HG03045 (cell line): ENCODE results near the gene TTC23.

Source experiments
- ATAC-seq: cut with Tn5 transposase; IDR thresholded peaks from one replicate; pipeline ENCODE4 v1.9.1; 2021; ENCODE audit warnings: mild to moderate bottlenecking, moderate library complexity; ENCODE audit not compliant: unreplicated experiment

TTC23 gene

GRCh38 chr15:99165956-99166689, 83.3 kb downstream of the TTC23 start:
- no peak for ATAC-seq

GRCh38 chr15:99165020-99165790, 84.2 kb downstream of the TTC23 start:
- ATAC-seq: no peak

- no peak for ATAC-seq
These were observed 85.3 kb downstream of the TTC23 start for GRCh38 chr15:99164119-99164518.

- no peak for ATAC-seq
These were observed 85.9 kb downstream of the TTC23 start for GRCh38 chr15:99163271-99164062.

- ATAC-seq: no peak
These were observed 90.6 kb downstream of the TTC23 start for GRCh38 chr15:99158626-99159412.

GRCh38 chr15:99157456-99157855, 91.9 kb downstream of the TTC23 start:
- no peak for ATAC-seq

GRCh38 chr15:99155961-99156443, 93.4 kb downstream of the TTC23 start:
- ATAC-seq: no peak

- ATAC-seq: no peak
These were observed 95.1 kb downstream of the TTC23 start for GRCh38 chr15:99154271-99154670.

GRCh38 chr15:99153026-99153535, 96.3 kb downstream of the TTC23 start:
- no peak for ATAC-seq

GRCh38 chr15:99151156-99151555, 98.2 kb downstream of the TTC23 start:
- ATAC-seq: no peak

- ATAC-seq: no peak
These were observed 100.0 kb downstream of the TTC23 start for GRCh38 chr15:99149366-99149765.

GRCh38 chr15:99148851-99149276, 100.5 kb downstream of the TTC23 start:
- no peak for ATAC-seq

- no peak for ATAC-seq
These were observed 102.7 kb downstream of the TTC23 start for GRCh38 chr15:99146661-99147060.

GRCh38 chr15:99145778-99146177, 103.6 kb downstream of the TTC23 start:
- ATAC-seq: no peak

- no peak for ATAC-seq
These were observed 104.4 kb downstream of the TTC23 start for GRCh38 chr15:99145005-99145404.

GRCh38 chr15:99143655-99144610, 105.4 kb downstream of the TTC23 start:
- ATAC-seq: no peak

GRCh38 chr15:99143242-99143641, 106.1 kb downstream of the TTC23 start:
- ATAC-seq: no peak

- no peak for ATAC-seq
These were observed 106.8 kb downstream of the TTC23 start for GRCh38 chr15:99142562-99142961.

- no peak for ATAC-seq
These were observed 107.4 kb downstream of the TTC23 start for GRCh38 chr15:99141943-99142342.
